HEK293T (cell line): ENCODE data around the gene PTP4A2.
A peak's percentile ranks its signal among the peaks of the same experiment; 100 is the strongest.

Source experiments
- CTCF ChIA-PET: fragments of 350-600 bp; formaldehyde crosslinking; extraction: SDS; loops from one replicate; lab custom pipeline; 2021; ENCODE audit warnings: antibody characterized with exemption, inconsistent platforms; lab: Yijun Ruan, JAX
- POLR2A ChIA-PET: fragments of 350-600 bp; formaldehyde crosslinking; extraction: SDS; loops from one replicate; lab custom pipeline; 2020; ENCODE audit warnings: antibody characterized with exemption, inconsistent platforms; lab: Yijun Ruan, JAX
- DNase-seq: peaks from one replicate; pipeline ENCODE4 v3.0.0; 2012; ENCODE audit warnings: mixed read lengths; ENCODE audit errors: extremely low spot score
- ARNT ChIP-seq: fragments of 450-650 bp; IDR thresholded peaks from 2 replicates; pipeline ENCODE4 v1.6.1; 2017; ENCODE audit warnings: mild to moderate bottlenecking
- BHLHE40 ChIP-seq: fragments of 450-650 bp; IDR thresholded peaks from 2 replicates; pipeline ENCODE4 v1.6.1; 2016; ENCODE audit warnings: mild to moderate bottlenecking, moderate library complexity, borderline replicate concordance
- CTBP1 ChIP-seq: fragments of 450-650 bp; IDR thresholded peaks from 2 replicates; pipeline ENCODE4 v1.6.1; 2016; ENCODE audit warnings: borderline replicate concordance
- ELF4 ChIP-seq: fragments of 450-650 bp; IDR thresholded peaks from 2 replicates; pipeline ENCODE4 v1.6.1; 2017; ENCODE audit warnings: antibody characterized with exemption
- FOXA1 ChIP-seq: fragments of 450-650 bp; IDR thresholded peaks from 2 replicates; pipeline ENCODE4 v1.6.1; 2016; ENCODE audit warnings: mild to moderate bottlenecking
- FOXK2 ChIP-seq: fragments of 450-650 bp; IDR thresholded peaks from 2 replicates; pipeline ENCODE4 v1.6.1; 2016; ENCODE audit warnings: mild to moderate bottlenecking
- FOXM1 ChIP-seq: fragments of 450-650 bp; IDR thresholded peaks from 2 replicates; pipeline ENCODE4 v1.6.1; 2017; ENCODE audit warnings: mild to moderate bottlenecking, borderline replicate concordance
- HDGF ChIP-seq: fragments of 450-650 bp; IDR thresholded peaks from 2 replicates; pipeline ENCODE4 v1.6.1; 2017; ENCODE audit warnings: antibody characterized with exemption, borderline replicate concordance
- L3MBTL2 ChIP-seq: fragments of 450-650 bp; conservative IDR thresholded peaks from 2 replicates; pipeline ENCODE4 v1.6.1; 2016; ENCODE audit warnings: mild to moderate bottlenecking
- LEF1 ChIP-seq: fragments of 450-650 bp; IDR thresholded peaks from 2 replicates; pipeline ENCODE4 v1.6.1; 2017; ENCODE audit warnings: mild to moderate bottlenecking, borderline replicate concordance
- NFRKB ChIP-seq: fragments of 450-650 bp; IDR thresholded peaks from 2 replicates; pipeline ENCODE4 v1.6.1; 2016; ENCODE audit warnings: mild to moderate bottlenecking, moderate library complexity
- PKNOX1 ChIP-seq: fragments of 450-650 bp; IDR thresholded peaks from 2 replicates; pipeline ENCODE4 v1.6.1; 2016
- SP1 ChIP-seq: fragments of 450-650 bp; IDR thresholded peaks from 2 replicates; pipeline ENCODE4 v1.6.1; 2017
- SUZ12 ChIP-seq: fragments of 450-650 bp; IDR thresholded peaks from 2 replicates; pipeline ENCODE4 v1.6.1; 2016; ENCODE audit warnings: mild to moderate bottlenecking
- TARDBP ChIP-seq: fragments of 450-650 bp; IDR thresholded peaks from 2 replicates; pipeline ENCODE4 v1.6.1; 2016
- ZNF384 ChIP-seq: fragments of 450-650 bp; IDR thresholded peaks from 2 replicates; pipeline ENCODE4 v1.6.1; 2016

Gene PTP4A2

GRCh38 chr1:31915438-31915837 is 22.7 kb downstream of the PTP4A2 start:
- TF ChIP-seq SUZ12 (no peak), TARDBP (no peak), FOXK2 (no peak), HDGF (no peak), SP1 (no peak), NFRKB (no peak), FOXM1 (no peak), ARNT (no peak), ZNF384 (no peak), L3MBTL2 (no peak), CTBP1 (no peak), ELF4 (no peak), LEF1 (no peak), BHLHE40 (no peak), FOXA1 (no peak)
- POLR2A ChIA-PET, result no interaction called here
- CTCF ChIA-PET, result no interaction called here
- DNase-seq, result no peak

GRCh38 chr1:31913968-31914367 is 24.2 kb downstream of the PTP4A2 start:
- TF ChIP-seq FOXA1 (no peak), LEF1 (no peak), NFRKB (no peak), ZNF384 (no peak), PKNOX1 (no peak), L3MBTL2 (no peak), CTBP1 (no peak), FOXK2 (no peak), ELF4 (no peak), BHLHE40 (no peak), SUZ12 (no peak), SP1 (no peak), FOXM1 (no peak)
- CTCF ChIA-PET, result interaction anchor here (0.8 to 2.2 kb wide), 2 partner anchors 50 to 98 kb away, joined by 3 to 5 read pairs; partner anchors contain the start of gene SPOCD1
- POLR2A ChIA-PET, result no interaction called here
- no peak for DNase-seq

- ChIA-PET CTCF (interaction anchor here (2.2 kb wide), 1 partner anchor 51 kb away, joined by 5 read pairs; no protein-coding TSS in a partner anchor), POLR2A (no interaction called here)
- TF ChIP-seq SUZ12, result no peak
- no peak for TF ChIP-seq BHLHE40
- no peak for TF ChIP-seq ARNT
- TF ChIP-seq FOXA1, result no peak
- TF ChIP-seq PKNOX1, result peak; percentile 22; the same call in 1 of the 2 replicates
- no peak for DNase-seq
These were observed 25.3 kb downstream of the PTP4A2 start for GRCh38 chr1:31912839-31913239.

- ChIA-PET POLR2A (no interaction called here), CTCF (interaction anchor here (2.2 kb wide), 1 partner anchor 52 kb away, joined by 5 read pairs; no protein-coding TSS in a partner anchor)
- no peak for TF ChIP-seq ZNF384
- no peak for TF ChIP-seq NFRKB
- no peak for TF ChIP-seq FOXK2
- no peak for TF ChIP-seq LEF1
- TF ChIP-seq TARDBP, result no peak
- no peak for TF ChIP-seq L3MBTL2
- no peak for TF ChIP-seq FOXM1
- no peak for TF ChIP-seq SUZ12
- TF ChIP-seq ARNT, result no peak
- no peak for TF ChIP-seq SP1
- no peak for TF ChIP-seq HDGF
- no peak for TF ChIP-seq ELF4
- no peak for TF ChIP-seq PKNOX1
- TF ChIP-seq CTBP1, result no peak
- TF ChIP-seq BHLHE40, result no peak
- no peak for TF ChIP-seq FOXA1
- no peak for DNase-seq
These were observed 26.0 kb downstream of the PTP4A2 start for GRCh38 chr1:31911994-31912780.

- DNase-seq, result no peak
- TF ChIP-seq FOXM1 (no peak), CTBP1 (no peak), ARNT (no peak), ZNF384 (no peak), SP1 (no peak), FOXA1 (no peak), LEF1 (no peak), TARDBP (no peak), NFRKB (no peak), SUZ12 (no peak), ELF4 (no peak), HDGF (no peak), PKNOX1 (no peak), FOXK2 (no peak), BHLHE40 (no peak), L3MBTL2 (no peak)
- ChIA-PET CTCF (interaction anchor here (0.6 to 0.9 kb wide), 2 partner anchors 14 to 53 kb away, joined by 3 read pairs; no protein-coding TSS in a partner anchor), POLR2A (interaction anchor here (1.1 kb wide), 1 partner anchor 9 kb away, joined by 3 read pairs; no protein-coding TSS in a partner anchor)
These were observed 27.2 kb downstream of the PTP4A2 start for GRCh38 chr1:31910933-31911332.
